Activated CD4-positive, alpha-beta T cell treated with anti-CD3 and anti-CD28 coated beads, Interleukin-2, amount 50 U/mL, for 24 hours (primary cell): ENCODE data around the gene KRTAP20-2.

Experiments used
- DNase-seq, 2 donors: peaks; one replicate each; pipeline ENCODE4 v3.0.0-alpha.2; 2020; ENCODE audit warnings: low read depth in 1 of 2, low spot score in 1 of 2

The KRTAP20-2 gene

DNA sequence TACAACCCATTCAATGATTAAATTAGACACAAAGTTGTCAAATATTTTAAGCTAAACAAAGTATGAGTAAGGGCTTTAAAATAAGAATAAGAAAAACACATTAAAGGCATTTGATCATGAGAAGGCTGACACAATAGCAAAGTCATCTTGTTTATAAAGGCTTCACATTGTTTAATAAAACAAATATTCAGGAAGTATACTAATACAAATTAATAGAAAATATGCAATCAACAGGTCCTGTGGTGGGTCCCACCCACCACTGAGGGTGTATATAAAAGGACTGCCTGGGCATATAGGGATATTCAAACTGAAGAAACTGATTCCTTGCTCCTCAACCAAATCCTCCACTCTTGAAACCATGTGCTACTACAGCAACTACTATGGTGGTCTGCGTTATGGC, at the start of gene KRTAP20-2:
TSS of gene KRTAP20-2 (plus strand) at position 301 of the 400 bp plus-strand sequence. CDS start at position 359, 58 bp downstream.
- no peak for DNase-seq

GRCh38 chr21:30590297-30590696, 44.7 kb upstream of the KRTAP20-2 start, which contains the start of gene KRTAP22-2:
TSS of gene KRTAP22-2 (minus strand) at chr21:30590397.
- DNase-seq, result no peak

DNA sequence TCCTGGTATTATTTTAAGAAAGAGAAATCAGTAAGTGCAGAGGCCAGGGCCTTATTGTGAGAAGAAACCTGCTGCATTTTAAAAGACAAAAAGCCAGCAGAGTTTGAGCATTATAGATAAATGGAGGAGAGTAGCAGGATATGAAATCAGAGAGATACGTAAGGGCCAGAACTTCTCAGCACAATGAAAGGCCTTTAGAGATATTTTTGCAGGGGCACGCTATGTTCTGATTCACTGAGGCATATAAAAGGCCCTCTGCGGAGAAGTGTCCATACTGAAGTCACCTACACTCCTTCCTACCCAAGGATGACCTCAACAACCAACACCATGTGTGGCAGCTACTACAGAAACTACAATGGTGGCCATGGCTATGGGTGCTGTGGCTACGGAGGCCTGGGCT, 42.9 kb upstream of the KRTAP20-2 start, which contains the start of gene KRTAP6-3:
TSS of gene KRTAP6-3 (plus strand) at position 301 of the 400 bp plus-strand sequence. CDS start at position 307, 6 bp downstream.
- DNase-seq, result no peak

DNA sequence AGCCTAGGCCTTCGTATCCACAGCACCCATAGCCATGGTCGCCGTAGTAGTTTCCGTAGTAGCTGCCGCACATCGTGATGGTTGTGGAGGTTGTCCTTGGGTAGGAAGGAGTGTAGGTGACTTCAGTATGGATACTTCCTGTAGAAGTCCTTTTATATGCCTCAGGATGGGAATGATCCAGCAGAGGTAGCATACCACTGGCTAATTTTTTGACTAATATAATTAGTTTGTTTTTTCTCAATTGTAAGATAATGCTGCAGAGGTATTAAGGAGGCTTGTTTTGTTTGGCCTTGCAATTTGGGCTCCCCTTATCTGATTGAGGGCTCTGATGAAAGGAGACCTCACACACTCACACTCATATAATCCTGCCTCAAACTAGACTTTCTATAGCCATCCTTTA, 36.2 kb upstream of the KRTAP20-2 start, which contains the start of gene KRTAP6-2:
TSS of gene KRTAP6-2 (minus strand) at position 101 of the 400 bp plus-strand sequence. CDS start at position 73, 28 bp downstream.
- DNase-seq, result no peak

- DNase-seq, result no peak
Observed at GRCh38 chr21:30600787-30601186, 34.2 kb upstream of the KRTAP20-2 start, which contains the start of gene KRTAP22-1. TSS of gene KRTAP22-1 (plus strand) at chr21:30601087.

GRCh38 chr21:30605968-30606367, 29.0 kb upstream of the KRTAP20-2 start:
- no peak for DNase-seq

DNA sequence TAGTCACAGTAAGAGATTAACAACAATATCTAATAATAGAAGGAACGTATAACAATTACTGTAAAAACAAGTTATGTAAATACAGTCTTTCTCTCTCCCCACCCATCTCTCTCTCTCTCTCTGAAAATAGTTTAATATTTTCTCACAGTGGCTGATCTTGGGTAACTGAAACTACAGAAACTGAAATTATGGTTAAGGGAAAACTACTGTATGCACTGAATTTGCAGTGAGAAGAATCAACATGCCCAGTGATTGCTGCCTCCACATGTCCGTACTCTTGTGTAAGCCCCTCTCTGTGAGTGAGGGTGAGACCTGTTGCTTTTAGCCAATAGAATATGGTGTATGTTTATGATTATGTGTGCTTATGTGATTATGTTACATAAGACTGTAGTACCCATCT, 22.9 kb upstream of the KRTAP20-2 start:
- DNase-seq, result no peak

DNA sequence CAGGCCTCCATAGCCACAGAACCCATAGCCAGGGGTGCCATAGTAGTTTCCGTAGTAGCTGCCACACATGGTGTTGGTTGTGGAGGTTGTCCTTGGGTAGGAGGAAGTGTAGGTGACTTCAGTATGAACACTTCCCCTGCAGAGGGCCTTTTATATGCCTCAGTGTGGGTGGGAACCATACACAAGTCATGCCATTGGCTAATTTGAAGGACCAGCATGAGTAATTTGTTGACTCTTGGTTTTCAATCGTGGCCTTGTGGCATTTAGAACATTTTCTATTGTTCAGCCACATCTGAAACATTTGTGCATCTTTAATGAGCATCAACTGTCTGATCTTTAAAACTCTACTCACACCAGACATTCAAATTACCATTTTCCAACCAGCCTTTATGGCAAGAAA, 21.2 kb upstream of the KRTAP20-2 start, which contains the start of gene KRTAP6-1:
TSS of gene KRTAP6-1 (minus strand) at position 95 of the 400 bp plus-strand sequence. CDS start at position 69, 26 bp downstream.
- DNase-seq, result no peak

DNA sequence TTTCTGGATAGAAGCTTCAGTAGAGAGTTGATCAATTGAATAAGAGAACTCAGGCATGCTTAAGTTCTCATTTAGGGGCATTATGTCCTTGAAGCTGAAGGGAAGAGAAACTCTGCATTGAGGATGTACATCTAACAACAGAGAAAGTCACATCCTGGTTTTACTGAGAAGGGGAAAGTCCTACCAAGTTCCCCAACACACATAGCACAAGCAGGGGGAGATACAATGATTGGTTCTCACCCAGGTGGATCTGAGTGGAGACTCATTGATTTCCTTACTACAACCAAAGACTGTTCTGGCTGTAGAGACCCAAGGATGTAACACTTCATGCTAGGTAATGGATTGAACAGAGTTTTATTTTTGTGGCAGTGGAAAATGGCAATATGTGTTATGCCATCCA, 19.8 kb upstream of the KRTAP20-2 start:
- DNase-seq, result no peak

DNA sequence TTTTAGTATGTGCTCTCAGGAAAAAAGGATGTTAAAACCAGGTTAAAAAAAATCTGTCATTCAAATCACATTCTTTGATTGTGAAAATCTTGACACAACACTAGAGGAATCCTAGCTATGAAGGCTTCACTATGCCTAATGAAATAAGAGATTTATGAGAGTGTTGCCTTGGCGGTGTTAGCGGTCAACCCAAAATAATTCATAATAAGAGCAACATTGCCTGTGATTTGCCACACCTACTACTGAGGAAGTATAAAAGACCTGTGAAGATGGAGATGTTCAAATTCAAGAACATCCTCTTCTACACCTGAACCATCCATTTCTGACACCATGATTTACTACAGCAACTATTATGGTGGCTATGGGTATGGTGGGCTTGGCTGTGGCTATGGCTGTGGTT, 18.9 kb upstream of the KRTAP20-2 start, which contains the start of gene KRTAP20-1:
TSS of gene KRTAP20-1 (plus strand) at position 301 of the 400 bp plus-strand sequence. CDS start at position 331, 30 bp downstream.
- no peak for DNase-seq

GRCh38 chr21:30620080-30620479, 14.9 kb upstream of the KRTAP20-2 start:
- DNase-seq, result no peak

DNA sequence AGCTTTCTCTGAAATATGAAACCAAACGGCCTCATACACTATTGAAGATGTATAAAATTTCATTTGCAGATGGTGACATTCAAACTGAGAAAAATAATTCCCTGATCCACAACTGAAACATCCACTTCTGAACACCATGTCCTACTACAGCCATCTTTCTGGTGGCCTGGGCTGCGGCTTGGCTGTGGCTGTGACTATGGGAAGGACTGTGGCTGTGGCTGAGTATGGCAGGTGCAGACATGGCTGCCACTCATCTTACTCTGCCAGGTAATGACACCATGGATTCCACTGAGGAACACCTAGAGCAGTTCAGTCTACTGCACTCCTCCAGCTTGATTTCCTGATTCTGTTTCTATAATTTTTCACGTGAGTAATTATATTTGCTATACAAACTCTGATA, 14.5 kb upstream of the KRTAP20-2 start, which contains the start of gene KRTAP20-4:
TSS of gene KRTAP20-4 (plus strand) at position 106 of the 400 bp plus-strand sequence.
- no peak for DNase-seq

- DNase-seq, result no peak
Observed at GRCh38 chr21:30623362-30623761, 11.6 kb upstream of the KRTAP20-2 start.

- no peak for DNase-seq
Observed at GRCh38 chr21:30625449-30626165, 9.4 kb upstream of the KRTAP20-2 start.

GRCh38 chr21:30628109-30628508, 6.9 kb upstream of the KRTAP20-2 start:
- no peak for DNase-seq

- DNase-seq, result no peak
Observed at GRCh38 chr21:30629200-30629599, 5.8 kb upstream of the KRTAP20-2 start.

DNA sequence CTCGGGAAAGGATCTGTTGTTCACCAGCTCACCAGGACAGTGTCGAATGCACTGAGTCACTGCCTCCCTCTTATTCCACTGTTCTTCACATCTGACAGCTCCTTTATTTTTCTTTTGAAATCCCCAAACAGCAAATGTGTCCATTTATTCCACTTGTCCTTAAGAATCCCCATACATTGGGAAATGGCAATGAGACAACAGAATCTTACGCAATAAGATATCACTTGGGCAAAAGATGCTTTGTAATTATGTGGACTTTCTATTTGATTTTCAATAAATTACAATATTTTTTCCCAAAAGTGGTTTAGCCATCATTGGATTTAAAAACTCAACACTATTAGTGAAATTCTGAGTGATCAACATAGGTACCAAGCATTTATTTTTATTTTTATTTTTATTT, 3.7 kb downstream of the KRTAP20-2 start:
- no peak for DNase-seq

- no peak for DNase-seq
Observed at GRCh38 chr21:30642564-30642963, 7.6 kb downstream of the KRTAP20-2 start, which contains the start of gene KRTAP20-3. TSS of gene KRTAP20-3 (plus strand) at chr21:30642864.

DNA sequence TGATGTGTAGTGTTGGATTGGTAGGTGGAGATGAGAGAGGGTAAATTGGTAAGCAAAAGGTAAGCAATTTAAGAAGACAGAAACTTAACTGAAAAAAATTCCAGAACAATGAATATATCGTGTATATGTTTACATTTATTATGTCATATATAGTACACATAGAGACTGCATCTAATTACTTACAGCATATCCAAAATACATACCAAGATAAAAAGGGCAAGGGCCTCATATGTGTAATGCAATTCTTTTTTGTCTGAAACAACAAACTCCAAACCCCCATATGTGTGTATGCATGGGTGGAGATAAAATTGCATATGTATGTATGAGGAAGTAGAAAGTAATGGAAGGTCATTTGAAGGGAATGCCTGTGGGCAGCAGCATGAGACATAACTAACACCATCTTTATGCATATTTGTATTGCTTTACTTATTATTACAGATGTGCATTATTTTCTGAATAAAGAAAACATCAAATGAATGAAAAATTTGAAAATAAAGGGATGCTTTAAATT, 12.0 kb downstream of the KRTAP20-2 start:
- DNase-seq, result no peak

- no peak for DNase-seq
Observed at GRCh38 chr21:30652891-30653290, 17.9 kb downstream of the KRTAP20-2 start.

DNA sequence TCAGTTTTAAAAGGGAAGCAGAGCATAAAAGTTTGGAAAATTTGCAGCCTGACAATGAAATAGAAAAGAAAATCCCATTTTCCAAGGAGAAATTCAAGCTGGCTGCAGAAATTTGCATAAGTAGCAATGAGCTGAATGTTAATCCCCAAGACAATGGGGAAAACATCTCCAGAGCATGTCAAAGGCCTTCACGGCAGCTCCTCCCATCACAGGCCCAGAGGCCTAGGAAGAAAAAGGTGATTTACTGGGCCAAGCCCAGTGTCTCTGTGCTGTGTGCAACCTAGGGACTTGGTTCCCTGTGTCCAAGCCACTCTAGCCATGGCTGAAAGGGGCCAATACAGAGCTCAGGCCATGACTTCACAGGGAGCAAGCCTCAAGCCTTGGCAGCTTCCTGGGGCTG, 33.8 kb downstream of the KRTAP20-2 start:
- DNase-seq, result no peak
